Measurements from ENCODE around the gene PNCK. TPM values are rescaled to one million over a fixed set of nuclear protein-coding genes. Genes with fewer than 3 reads are reported as not detected.

Gene PNCK
- total RNA-seq (0.26 and 0.33 TPM in 2 replicates), polyA plus RNA-seq (0.08 TPM in 1 of 2 replicates, not detected in the other), polyA minus RNA-seq (ENCODE audit: low replicate concordance) (not detected in 2 replicates)
- polyA plus RNA-seq (2012), result 0.10 TPM in 1 of 2 replicates, not detected in the other

GRCh38 chrX:153673428-153674218 lies at the start of gene PNCK:
Gene PNCK (minus strand): TSS chrX:153673813. CDS start chrX:153673076, 737 bp downstream.
- Histone ChIP-seq H3K9me3 (ENCODE audit: control insufficient read depth, insufficient read depth, low read depth, low read length) (no peaks in the 10 kb centered on the region), H3K36me3 (ENCODE audit: control insufficient read depth, insufficient read depth, low read length) (no peaks in the 10 kb centered on the region), H3K27me3 (ENCODE audit: control insufficient read depth, insufficient read depth, low read length) (no peaks in the 10 kb centered on the region), H3K27ac (ENCODE audit: insufficient read depth, low read length) (no peak within 1 kb of the TSS), H3K9ac (ENCODE audit: insufficient read depth, low read length) (no peak within 1 kb of the TSS), H2AFZ (ENCODE audit: low read length) (no peak within 1 kb of the TSS), H3K4me3 (replicated peaks in 1 of 4; ENCODE audit: control extremely low read depth in 1 of 4, insufficient read depth in 1 of 4, low read depth in 3 of 4, low read length in 4 of 4) (no peak within 1 kb of the TSS), H4K20me1 (ENCODE audit: control insufficient read depth, extremely low read depth, insufficient read depth, low read length) (no peaks in the 10 kb centered on the region), H3K4me1 (ENCODE audit: control insufficient read depth, extremely low read depth, insufficient read depth, low read length) (no peaks in the 10 kb centered on the region), H3K4me2 (ENCODE audit: extremely low read depth, insufficient read depth, low read length) (no peak within 1 kb of the TSS), H3K79me2 (ENCODE audit: control insufficient read depth, insufficient read depth, low read length) (no peaks in the 10 kb centered on the region)
- TF ChIP-seq EZH2 (IDR thresholded peaks at IDR 0.05; ENCODE audit: low read length, missing control alignments), result no peak
- TF ChIP-seq CTCF (conservative IDR thresholded peaks at IDR 0.05 in 1 of 2, IDR thresholded peaks at IDR 0.05 in 1 of 2; ENCODE audit: low read depth in 1 of 2, low read length in 2 of 2), result no peak
- no peak for DNase-seq (ENCODE audit: low read depth in 2 of 2)

GRCh38 chrX:153722704-153723350 lies 49.2 kb upstream of the PNCK start:
- DNase-seq (ENCODE audit: low read depth in 2 of 2), result no peak
- H3K36me3 ChIP-seq (ENCODE audit: control insufficient read depth, insufficient read depth, low read length), result peaks cover 4% of the 10 kb centered on the region
- H3K4me1 ChIP-seq (ENCODE audit: control insufficient read depth, extremely low read depth, insufficient read depth, low read length), result peaks cover 10% of the 10 kb centered on the region
- peak overlapping the region; percentile 59 to 70 (median 66) for H3K4me3 ChIP-seq (replicated peaks in 1 of 4; ENCODE audit: control extremely low read depth in 1 of 4, insufficient read depth in 1 of 4, low read depth in 3 of 4, low read length in 4 of 4)
- H3K79me2 ChIP-seq (ENCODE audit: control insufficient read depth, insufficient read depth, low read length), result peaks cover 14% of the 10 kb centered on the region
- no peaks in the 10 kb centered on the region for H3K27me3 ChIP-seq (ENCODE audit: control insufficient read depth, insufficient read depth, low read length)
- no peak overlapping the region for H2AFZ ChIP-seq (ENCODE audit: low read length)
- peak overlapping the region; percentile 61 for H3K9ac ChIP-seq (ENCODE audit: insufficient read depth, low read length)
- H3K4me2 ChIP-seq (ENCODE audit: extremely low read depth, insufficient read depth, low read length), result peak overlapping the region; percentile 87
- H3K9me3 ChIP-seq (ENCODE audit: control insufficient read depth, insufficient read depth, low read depth, low read length), result no peaks in the 10 kb centered on the region
- H3K27ac ChIP-seq (ENCODE audit: insufficient read depth, low read length), result peak overlapping the region; percentile 62
- no peak for TF ChIP-seq EZH2 (IDR thresholded peaks at IDR 0.05; ENCODE audit: low read length, missing control alignments)
- no peak for TF ChIP-seq CTCF (conservative IDR thresholded peaks at IDR 0.05 in 1 of 2, IDR thresholded peaks at IDR 0.05 in 1 of 2; ENCODE audit: low read depth in 1 of 2, low read length in 2 of 2)
- no peaks in the 10 kb centered on the region for H4K20me1 ChIP-seq (ENCODE audit: control insufficient read depth, extremely low read depth, insufficient read depth, low read length)

- Histone ChIP-seq H3K27ac (ENCODE audit: insufficient read depth, low read length) (no peak overlapping the region), H3K9me3 (ENCODE audit: control insufficient read depth, insufficient read depth, low read depth, low read length) (no peaks in the 10 kb centered on the region), H4K20me1 (ENCODE audit: control insufficient read depth, extremely low read depth, insufficient read depth, low read length) (no peaks in the 10 kb centered on the region), H3K4me3 (replicated peaks in 1 of 4; ENCODE audit: control extremely low read depth in 1 of 4, insufficient read depth in 1 of 4, low read depth in 3 of 4, low read length in 4 of 4) (no peak overlapping the region), H3K27me3 (ENCODE audit: control insufficient read depth, insufficient read depth, low read length) (no peaks in the 10 kb centered on the region), H3K4me2 (ENCODE audit: extremely low read depth, insufficient read depth, low read length) (no peak overlapping the region), H3K4me1 (ENCODE audit: control insufficient read depth, extremely low read depth, insufficient read depth, low read length) (no peaks in the 10 kb centered on the region), H3K79me2 (ENCODE audit: control insufficient read depth, insufficient read depth, low read length) (peaks cover 14% of the 10 kb centered on the region), H3K9ac (ENCODE audit: insufficient read depth, low read length) (no peak overlapping the region), H2AFZ (ENCODE audit: low read length) (no peak overlapping the region), H3K36me3 (ENCODE audit: control insufficient read depth, insufficient read depth, low read length) (peaks cover 6% of the 10 kb centered on the region)
- no peak for DNase-seq (ENCODE audit: low read depth in 2 of 2)
- TF ChIP-seq EZH2 (IDR thresholded peaks at IDR 0.05; ENCODE audit: low read length, missing control alignments) (no peak), CTCF (conservative IDR thresholded peaks at IDR 0.05 in 1 of 2, IDR thresholded peaks at IDR 0.05 in 1 of 2; ENCODE audit: low read depth in 1 of 2, low read length in 2 of 2) (no peak)
Observed at GRCh38 chrX:153719701-153720100, 46.1 kb upstream of the PNCK start.
